Right lobe of liver (tissue), 4 donors: ENCODE data around the gene SYNGR4.

Experiments used
- POLR2A ChIP-seq: fragments of 450-650 bp; IDR thresholded peaks from one replicate; pipeline ENCODE4 v1.6.1; 2017; ENCODE audit warnings: antibody characterized with exemption, mild to moderate bottlenecking
- TF ChIP-seq, protein P1 (sequence below), 4 donors: fragments of 200-600 bp in 3 of 4; fragments of 450-650 bp in 1 of 4; IDR thresholded peaks; one replicate each; pipeline versions ENCODE4 v1.5.1 to v1.8.0; 2016 to 2022; ENCODE audit warnings: antibody characterized with exemption in 4 of 4, mild to moderate bottlenecking in 2 of 4
- donor health status: DM: no; HTN: no; CAD: no.
- donor health status: DM: no; HTN: no; CAD: no.
- donor health status: DM: no; HTN: yes; CAD: no.

DNA sequence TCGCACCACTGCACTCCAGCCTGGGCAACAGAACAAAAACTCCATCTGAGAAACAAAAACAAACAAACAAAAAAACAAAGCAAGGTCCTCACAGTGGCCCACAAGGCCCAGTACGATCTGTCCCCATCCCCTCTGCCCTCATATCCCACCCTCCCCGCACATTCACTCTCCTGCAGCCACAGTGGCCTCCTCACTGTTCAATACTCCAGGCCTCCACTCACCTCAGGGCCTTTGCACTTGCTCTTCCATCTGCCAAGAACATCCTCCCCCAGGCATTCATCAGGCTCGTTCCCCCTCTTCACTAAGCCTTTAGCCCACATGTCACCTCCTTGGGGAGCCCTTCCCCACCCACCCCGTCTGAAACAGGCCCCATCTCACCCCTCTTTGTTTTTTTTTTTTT is 5.0 kb upstream of the SYNGR4 start:
- TF ChIP-seq, protein P1, sequence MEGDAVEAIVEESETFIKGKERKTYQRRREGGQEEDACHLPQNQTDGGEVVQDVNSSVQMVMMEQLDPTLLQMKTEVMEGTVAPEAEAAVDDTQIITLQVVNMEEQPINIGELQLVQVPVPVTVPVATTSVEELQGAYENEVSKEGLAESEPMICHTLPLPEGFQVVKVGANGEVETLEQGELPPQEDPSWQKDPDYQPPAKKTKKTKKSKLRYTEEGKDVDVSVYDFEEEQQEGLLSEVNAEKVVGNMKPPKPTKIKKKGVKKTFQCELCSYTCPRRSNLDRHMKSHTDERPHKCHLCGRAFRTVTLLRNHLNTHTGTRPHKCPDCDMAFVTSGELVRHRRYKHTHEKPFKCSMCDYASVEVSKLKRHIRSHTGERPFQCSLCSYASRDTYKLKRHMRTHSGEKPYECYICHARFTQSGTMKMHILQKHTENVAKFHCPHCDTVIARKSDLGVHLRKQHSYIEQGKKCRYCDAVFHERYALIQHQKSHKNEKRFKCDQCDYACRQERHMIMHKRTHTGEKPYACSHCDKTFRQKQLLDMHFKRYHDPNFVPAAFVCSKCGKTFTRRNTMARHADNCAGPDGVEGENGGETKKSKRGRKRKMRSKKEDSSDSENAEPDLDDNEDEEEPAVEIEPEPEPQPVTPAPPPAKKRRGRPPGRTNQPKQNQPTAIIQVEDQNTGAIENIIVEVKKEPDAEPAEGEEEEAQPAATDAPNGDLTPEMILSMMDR (IDR thresholded peaks at IDR 0.05): no peak
- TF ChIP-seq POLR2A: no peak
